Measurements from ENCODE around the gene KCNQ1.

KCNQ1 gene

GRCh38 chr11:2579315-2580060 is 134.7 kb downstream of the KCNQ1 start:
- DNase-seq (ENCODE audit: low read depth, low spot score) = no peak
- H3K4me3 ChIP-seq (ENCODE audit: low read length) = no peak overlapping the region

GRCh38 chr11:2580061-2580421 is 135.2 kb downstream of the KCNQ1 start:
- no peak overlapping the region for H3K4me3 ChIP-seq (ENCODE audit: low read length)
- no peak for DNase-seq (ENCODE audit: low read depth, low spot score)

GRCh38 chr11:2580571-2581001 is 135.8 kb downstream of the KCNQ1 start:
- no peak overlapping the region for H3K4me3 ChIP-seq (ENCODE audit: low read length)
- no peak for DNase-seq (ENCODE audit: low read depth, low spot score)

- no peak for DNase-seq (ENCODE audit: low read depth, low spot score)
- no peak overlapping the region for H3K4me3 ChIP-seq (ENCODE audit: low read length)
Observed at GRCh38 chr11:2581151-2581930, 136.5 kb downstream of the KCNQ1 start.

GRCh38 chr11:2581931-2582350 is 137.1 kb downstream of the KCNQ1 start:
- H3K4me3 ChIP-seq (ENCODE audit: low read length) = no peak overlapping the region
- no peak for DNase-seq (ENCODE audit: low read depth, low spot score)

- no peak for DNase-seq (ENCODE audit: low read depth, low spot score)
- no peak overlapping the region for H3K4me3 ChIP-seq (ENCODE audit: low read length)
Observed at GRCh38 chr11:2582351-2582945, 137.6 kb downstream of the KCNQ1 start.

GRCh38 chr11:2582946-2583604 is 138.3 kb downstream of the KCNQ1 start:
- no peak for DNase-seq (ENCODE audit: low read depth, low spot score)
- no peak overlapping the region for H3K4me3 ChIP-seq (ENCODE audit: low read length)

- DNase-seq (ENCODE audit: low read depth, low spot score) = no peak
- no peak overlapping the region for H3K4me3 ChIP-seq (ENCODE audit: low read length)
Observed at GRCh38 chr11:2583605-2583958, 138.8 kb downstream of the KCNQ1 start.

- DNase-seq (ENCODE audit: low read depth, low spot score) = no peak
- no peak overlapping the region for H3K4me3 ChIP-seq (ENCODE audit: low read length)
Observed at GRCh38 chr11:2584434-2584811, 139.6 kb downstream of the KCNQ1 start.

GRCh38 chr11:2584812-2585565 is 140.2 kb downstream of the KCNQ1 start:
- DNase-seq (ENCODE audit: low read depth, low spot score) = no peak
- H3K4me3 ChIP-seq (ENCODE audit: low read length) = no peak overlapping the region

- H3K4me3 ChIP-seq (ENCODE audit: low read length) = no peak overlapping the region
- DNase-seq (ENCODE audit: low read depth, low spot score) = no peak
Observed at GRCh38 chr11:2585566-2586086, 140.8 kb downstream of the KCNQ1 start.

- no peak overlapping the region for H3K4me3 ChIP-seq (ENCODE audit: low read length)
- no peak for DNase-seq (ENCODE audit: low read depth, low spot score)
Observed at GRCh38 chr11:2586087-2586792, 141.4 kb downstream of the KCNQ1 start.

- no peak for DNase-seq (ENCODE audit: low read depth, low spot score)
- no peak overlapping the region for H3K4me3 ChIP-seq (ENCODE audit: low read length)
Observed at GRCh38 chr11:2586793-2587131, 142.0 kb downstream of the KCNQ1 start.

- no peak for DNase-seq (ENCODE audit: low read depth, low spot score)
- no peak overlapping the region for H3K4me3 ChIP-seq (ENCODE audit: low read length)
Observed at GRCh38 chr11:2587132-2587930, 142.5 kb downstream of the KCNQ1 start.

GRCh38 chr11:2587976-2588748 is 143.4 kb downstream of the KCNQ1 start:
- no peak overlapping the region for H3K4me3 ChIP-seq (ENCODE audit: low read length)
- no peak for DNase-seq (ENCODE audit: low read depth, low spot score)

GRCh38 chr11:2588809-2589537 is 144.2 kb downstream of the KCNQ1 start:
- DNase-seq (ENCODE audit: low read depth, low spot score) = no peak
- H3K4me3 ChIP-seq (ENCODE audit: low read length) = no peak overlapping the region
